GOT3 (cell line): ENCODE data around the gene DNMBP.
"Not testable (repeated sequence)": the region's sequence is repeated elsewhere in the genome, so short reads cannot be mapped to it uniquely, and the experiment has no call there.

Source experiments
- DNase-seq: peaks from one replicate; lab custom pipeline; 2025; ENCODE audit warnings: mixed read lengths; lab: John Stamatoyannopoulos, UW

DNMBP gene

GRCh38 chr10:99984211-99985034, 25.3 kb downstream of the DNMBP start:
- no peak for DNase-seq

GRCh38 chr10:99983280-99983988, 26.3 kb downstream of the DNMBP start:
- DNase-seq: no peak

- DNase-seq: no peak
Measured at GRCh38 chr10:99982728-99983127, 27.0 kb downstream of the DNMBP start.

- DNase-seq: no peak
Measured at GRCh38 chr10:99981581-99982199, 28.1 kb downstream of the DNMBP start.

- no peak for DNase-seq
Measured at GRCh38 chr10:99979066-99979685, 30.6 kb downstream of the DNMBP start.

- DNase-seq: no peak
Measured at GRCh38 chr10:99977916-99978315, 31.8 kb downstream of the DNMBP start.

GRCh38 chr10:99976886-99977665, 32.7 kb downstream of the DNMBP start:
- no peak for DNase-seq

GRCh38 chr10:99975942-99976809, 33.6 kb downstream of the DNMBP start:
- no peak for DNase-seq

GRCh38 chr10:99975106-99975829, 34.5 kb downstream of the DNMBP start:
- DNase-seq: no peak

GRCh38 chr10:99973190-99973589, 36.6 kb downstream of the DNMBP start:
- no peak for DNase-seq

GRCh38 chr10:99967961-99968360, 41.8 kb downstream of the DNMBP start:
- no peak for DNase-seq

- no peak for DNase-seq
Measured at GRCh38 chr10:99966306-99966705, 43.4 kb downstream of the DNMBP start.

- DNase-seq: no peak
Measured at GRCh38 chr10:99965700-99966099, 44.0 kb downstream of the DNMBP start.

GRCh38 chr10:99964791-99965190, 45.0 kb downstream of the DNMBP start:
- DNase-seq: no peak

GRCh38 chr10:99963467-99964165, 46.1 kb downstream of the DNMBP start:
- DNase-seq: not testable (repeated sequence)

- no peak for DNase-seq
Measured at GRCh38 chr10:99958806-99959205, 50.9 kb downstream of the DNMBP start.

GRCh38 chr10:99958302-99958701, 51.4 kb downstream of the DNMBP start:
- DNase-seq: no peak

GRCh38 chr10:99953510-99953909, 56.2 kb downstream of the DNMBP start:
- not testable (repeated sequence) for DNase-seq

- DNase-seq: no peak
Measured at GRCh38 chr10:99952799-99953198, 56.9 kb downstream of the DNMBP start.
